WTC11 (cell line): Measurements from ENCODE around the gene MOXD1.

Experiments
- ATF2 ChIP-seq: sonication (generic); formaldehyde crosslinking; IDR thresholded peaks from 2 replicates; pipeline ENCODE4 v1.8.1; 2022; ENCODE audit warnings: low read depth, missing genetic modification reagents, borderline replicate concordance
- FOXJ3 ChIP-seq: sonication (generic); formaldehyde crosslinking; IDR thresholded peaks from 2 replicates; pipeline ENCODE4 v1.9.0; 2021; ENCODE audit warnings: missing genetic modification reagents, mild to moderate bottlenecking, borderline replicate concordance
- KAT7 ChIP-seq: sonication (generic); formaldehyde crosslinking; IDR thresholded peaks from 2 replicates; pipeline ENCODE4 v1.8.1; 2023; ENCODE audit warnings: missing genetic modification reagents, mild to moderate bottlenecking, borderline replicate concordance
- NR1H2 ChIP-seq: sonication (generic); formaldehyde crosslinking; IDR thresholded peaks from 2 replicates; pipeline ENCODE4 v1.9.0; 2021; ENCODE audit warnings: mild to moderate bottlenecking, moderate library complexity, missing genetic modification reagents
- SMAD4 ChIP-seq: sonication (generic); formaldehyde crosslinking; IDR thresholded peaks from 2 replicates; pipeline ENCODE4 v1.8.0; 2022; ENCODE audit warnings: mild to moderate bottlenecking, missing genetic modification reagents
- STAT6 ChIP-seq: sonication (generic); formaldehyde crosslinking; conservative IDR thresholded peaks from 2 replicates; pipeline ENCODE4 v1.8.1; 2023; ENCODE audit warnings: mild to moderate bottlenecking, low read depth, missing genetic modification reagents, moderate library complexity
- ZBTB21 ChIP-seq: sonication (generic); formaldehyde crosslinking; IDR thresholded peaks from 2 replicates; pipeline ENCODE4 v1.8.1; 2023; ENCODE audit warnings: mild to moderate bottlenecking, missing genetic modification reagents, borderline replicate concordance
- ZNF317 ChIP-seq: sonication (generic); formaldehyde crosslinking; IDR thresholded peaks from 2 replicates; pipeline ENCODE4 v1.8.1; 2023; ENCODE audit warnings: low read depth, mild to moderate bottlenecking, moderate library complexity, missing genetic modification reagents, borderline replicate concordance
- TF ChIP-seq, protein P1 (sequence below): sonication (generic); formaldehyde crosslinking; IDR thresholded peaks from 2 replicates; pipeline ENCODE4 v1.8.0; 2022; ENCODE audit warnings: mild to moderate bottlenecking, missing genetic modification reagents
- TF ChIP-seq, protein P2 (sequence below): fragments of 200-600 bp; IDR thresholded peaks from 2 replicates; pipeline ENCODE4 v1.8.0; 2022; ENCODE audit warnings: antibody characterized with exemption

GRCh38 chr6:132368916-132369481 is 32.3 kb downstream of the MOXD1 start:
- TF ChIP-seq, protein P1, sequence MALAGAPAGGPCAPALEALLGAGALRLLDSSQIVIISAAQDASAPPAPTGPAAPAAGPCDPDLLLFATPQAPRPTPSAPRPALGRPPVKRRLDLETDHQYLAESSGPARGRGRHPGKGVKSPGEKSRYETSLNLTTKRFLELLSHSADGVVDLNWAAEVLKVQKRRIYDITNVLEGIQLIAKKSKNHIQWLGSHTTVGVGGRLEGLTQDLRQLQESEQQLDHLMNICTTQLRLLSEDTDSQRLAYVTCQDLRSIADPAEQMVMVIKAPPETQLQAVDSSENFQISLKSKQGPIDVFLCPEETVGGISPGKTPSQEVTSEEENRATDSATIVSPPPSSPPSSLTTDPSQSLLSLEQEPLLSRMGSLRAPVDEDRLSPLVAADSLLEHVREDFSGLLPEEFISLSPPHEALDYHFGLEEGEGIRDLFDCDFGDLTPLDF (CRISPR knock-in tag), result no peak
- no peak for TF ChIP-seq SMAD4 (CRISPR knock-in tag)
- TF ChIP-seq, protein P2, sequence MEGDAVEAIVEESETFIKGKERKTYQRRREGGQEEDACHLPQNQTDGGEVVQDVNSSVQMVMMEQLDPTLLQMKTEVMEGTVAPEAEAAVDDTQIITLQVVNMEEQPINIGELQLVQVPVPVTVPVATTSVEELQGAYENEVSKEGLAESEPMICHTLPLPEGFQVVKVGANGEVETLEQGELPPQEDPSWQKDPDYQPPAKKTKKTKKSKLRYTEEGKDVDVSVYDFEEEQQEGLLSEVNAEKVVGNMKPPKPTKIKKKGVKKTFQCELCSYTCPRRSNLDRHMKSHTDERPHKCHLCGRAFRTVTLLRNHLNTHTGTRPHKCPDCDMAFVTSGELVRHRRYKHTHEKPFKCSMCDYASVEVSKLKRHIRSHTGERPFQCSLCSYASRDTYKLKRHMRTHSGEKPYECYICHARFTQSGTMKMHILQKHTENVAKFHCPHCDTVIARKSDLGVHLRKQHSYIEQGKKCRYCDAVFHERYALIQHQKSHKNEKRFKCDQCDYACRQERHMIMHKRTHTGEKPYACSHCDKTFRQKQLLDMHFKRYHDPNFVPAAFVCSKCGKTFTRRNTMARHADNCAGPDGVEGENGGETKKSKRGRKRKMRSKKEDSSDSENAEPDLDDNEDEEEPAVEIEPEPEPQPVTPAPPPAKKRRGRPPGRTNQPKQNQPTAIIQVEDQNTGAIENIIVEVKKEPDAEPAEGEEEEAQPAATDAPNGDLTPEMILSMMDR, result no peak
- no peak for TF ChIP-seq KAT7 (CRISPR knock-in tag)
- TF ChIP-seq ZBTB21 (CRISPR knock-in tag), result no peak
- no peak for TF ChIP-seq ATF2
- no peak for TF ChIP-seq FOXJ3 (CRISPR knock-in tag)
- no peak for TF ChIP-seq STAT6 (CRISPR knock-in tag)
- TF ChIP-seq ZNF317, result no peak
- no peak for TF ChIP-seq NR1H2 (CRISPR knock-in tag)
